Heart left ventricle (tissue), 16 donors: Measurements from ENCODE around the gene PCDHGA11. TPM values are rescaled to one million over a fixed set of nuclear protein-coding genes. Genes with fewer than 3 reads are reported as not detected.
"Not testable (repeated sequence)": the region's sequence is repeated elsewhere in the genome, so short reads cannot be mapped to it uniquely, and the experiment has no call there.

ENCODE experiments used
- ATAC-seq, 4 donors: fragments of 200-7000 bp; cut with Tn5 transposase; one replicate each; pipeline ENCODE4 v1.9.1; 2020 to 2022; ENCODE audit warnings: moderate library complexity in 4 of 4, mild to moderate bottlenecking in 3 of 4, moderate number of reproducible peaks in 1 of 4
- DNase-seq, 5 donors: peaks; one replicate each; pipeline ENCODE4 v3.0.0-alpha.2; 2020
- H3K27ac ChIP-seq, 12 donors: fragments of 200-600 bp; sonication (generic) in 4 of 12; one replicate each; pipeline versions ENCODE4 v1.5.0 to v1.8.0; 2016 to 2022; ENCODE audit warnings: mild to moderate bottlenecking in 2 of 12
- H3K27me3 ChIP-seq, 9 donors: fragments of 200-600 bp; sonication (generic) in 2 of 9; one replicate each; pipeline versions ENCODE4 v1.5.1 to v1.8.0; 2016 to 2022; ENCODE audit warnings: mild to moderate bottlenecking in 3 of 9
- H3K36me3 ChIP-seq, 9 donors: fragments of 200-600 bp; sonication (generic) in 2 of 9; one replicate each; pipeline versions ENCODE4 v1.5.0 to v1.8.0; 2018 to 2022; ENCODE audit warnings: mild to moderate bottlenecking in 2 of 9
- H3K4me1 ChIP-seq, 12 donors: fragments of 200-600 bp; sonication (generic) in 4 of 12; one replicate each; pipeline versions ENCODE4 v1.5.0 to v1.8.0; 2016 to 2022; ENCODE audit warnings: mild to moderate bottlenecking in 3 of 12
- H3K4me3 ChIP-seq, 12 donors: fragments of 200-600 bp; sonication (generic) in 4 of 12; one replicate each; pipeline versions ENCODE4 v1.5.0 to v1.8.0; 2017 to 2022; ENCODE audit warnings: mild to moderate bottlenecking in 9 of 12, moderate library complexity in 4 of 12
- H3K9me3 ChIP-seq, 12 donors: fragments of 200-600 bp; sonication (generic) in 4 of 12; one replicate each; pipeline versions ENCODE4 v1.5.0 to v1.8.0; 2016 to 2022; ENCODE audit warnings: mild to moderate bottlenecking in 1 of 12
- CTCF ChIP-seq, 12 donors: fragments of 200-600 bp; sonication (generic) in 4 of 12; IDR thresholded peaks; one replicate each; pipeline versions ENCODE4 v1.5.0 to v1.8.0; 2018 to 2022; ENCODE audit warnings: antibody characterized with exemption in 12 of 12, mild to moderate bottlenecking in 5 of 12
- POLR2A ChIP-seq, 2 donors: fragments of 450-650 bp; IDR thresholded peaks; one replicate each; pipeline ENCODE4 v1.6.1; 2017; ENCODE audit warnings: antibody characterized with exemption in 2 of 2, mild to moderate bottlenecking in 2 of 2, moderate library complexity in 2 of 2
- WGBS, 4 donors: extraction: QIAGEN DNeasy Blood & Tissue Kit in 2 of 4; methylation state at CpG; one replicate each; pipeline versions ENCODE4 v1.1.5 to v1.1.7; 2013 to 2018; 5-methylcytosine and 5-hydroxymethylcytosine counted together
- intact Hi-C, 10 donors: fragments of 100-400 bp; cut with DNase I; formaldehyde crosslinking; loops; one replicate each; pipeline versions ENCODE4 v1.11.1 to v1.14.2; 2022
- polyA plus RNA-seq, 2 donors: library from polyadenylated mRNA; stranded (reverse); fragments of 200-250 nt; gene quantifications; one replicate each; pipeline ENCODE4 v1.2.3, GENCODE V29; 2013
- total RNA-seq, 9 donors: library from RNA; depleted of rRNA in 2 of 9; stranded (reverse); fragments of >200 nt in 2 of 9; fragmentation: NEBNext Ultra II Directional in 3 of 9; extraction: Animal tissue kit (Norgen Biotek cat#: 25700) in 3 of 9; gene quantifications; one replicate each; pipeline versions ENCODE4 v1.1.0 to v1.2.4, GENCODE V29; 2016 to 2023
- donor health status: ischemic (EF 13 %, LVEDD 7.1; RV severe dilation, severe dysfunction).
- donor health status: healthy with polysubstance abuse.
- donor health status: DM: no; HTN: yes; CAD: no.
- donor health status: DM: no; HTN: no; CAD: no.
- donor health status: ischemic (EF 25% LVEDD 6.9; RV normal size, moderate dysfunction).
- donor health status: ischemic (EF 25% LVEDD 5.7; RV mildly dilated, moderate dysfunction).
- donor health status: healthy.
- donor health status: DM: yes; HTN: yes; CAD: no.
- donor health status: ischemic (EF 35%, LVEDD 5.7; RV mildly dilated, moderate dysfunction).
- donor health status: nonischemic (EF 11% LVEDD 7.7; RV severe dilation, severe dysfunction).
- donor health status: DM: yes; HTN: yes; CAD: no.
- donor health status: PGD.
- donor health status: ischemic (EF 29% LVEDD 5.4; RV normal size, mild dysfunction).
- donor health status: nonischemic (EF 23%, LVEDD 6.1; RV moderate dilation, normal function).

The PCDHGA11 gene
- total and polyA plus RNA-seq, 11 donors, result 1.8 to 9.0 (median 5.0) TPM

- Histone ChIP-seq H3K4me3 (no peak overlapping the region), H3K9me3 (peaks cover 0 to 99% (median 64%) of the 10 kb centered on the region in 12 donors), H3K4me1 (peaks cover 0 to 29% (median 0%) of the 10 kb centered on the region in 12 donors), H3K27ac (no peak overlapping the region), H3K36me3 (peaks cover 0 to 36% (median 0%) of the 10 kb centered on the region in 9 donors), H3K27me3 (peaks cover 0 to 29% (median 0%) of the 10 kb centered on the region in 9 donors)
- no peak for TF ChIP-seq CTCF (IDR thresholded peaks at IDR 0.05)
- no peak for TF ChIP-seq POLR2A (IDR thresholded peaks at IDR 0.05)
- DNase-seq, result peak in 1 of 5 donors; percentile 55
- intact Hi-C loops, result no loop called here
- ATAC-seq, result peak in 2 of 4 donors; percentile 65 to 68
- WGBS, 4 donors, result 51 to 63% (median 56%) methylated on average over 14 of the region's 14 CpGs
Measured at GRCh38 chr5:141374627-141375026, 46.2 kb upstream of the PCDHGA11 start.

GRCh38 chr5:141375444-141376155, 45.3 kb upstream of the PCDHGA11 start:
- H3K27ac ChIP-seq, intact Hi-C loops, DNase-seq, ATAC-seq, H3K4me3 ChIP-seq: not testable (repeated sequence)
- TF ChIP-seq CTCF (IDR thresholded peaks at IDR 0.05), result peak in 1 of 12 donors; percentile 9
- H3K36me3 ChIP-seq, result peaks cover 0 to 36% (median 0%) of the 10 kb centered on the region in 9 donors
- H3K4me1 ChIP-seq, result peaks cover 0 to 23% (median 0%) of the 10 kb centered on the region in 12 donors
- WGBS, 4 donors, result 56 to 92% (median 61%) methylated on average over 12 to 43 of the region's 48 CpGs
- H3K27me3 ChIP-seq, result peaks cover 0 to 23% (median 0%) of the 10 kb centered on the region in 9 donors
- H3K9me3 ChIP-seq, result peaks cover 0 to 99% (median 64%) of the 10 kb centered on the region in 12 donors

- ATAC-seq, result peak in 3 of 4 donors; percentile 26 to 45 (median 27)
- DNase-seq, result no peak
- WGBS, 4 donors, result 20 to 39% (median 23%) methylated on average over 37 of the region's 37 CpGs
- H3K9me3 ChIP-seq, result peaks cover 0 to 100% (median 50%) of the 10 kb centered on the region in 12 donors
- H3K4me3 ChIP-seq, result peak within 1 kb of the TSS in 9 of 12 donors; percentile 20 to 40 (median 32)
- H3K36me3 ChIP-seq, result peaks cover 0 to 33% (median 0%) of the 10 kb centered on the region in 9 donors
- H3K4me1 ChIP-seq, result peaks cover 0 to 4% (median 0%) of the 10 kb centered on the region in 12 donors
- no peak within 1 kb of the TSS for H3K27ac ChIP-seq
- intact Hi-C loops, result no loop called here
- peaks cover 0 to 23% (median 0%) of the 10 kb centered on the region in 9 donors for H3K27me3 ChIP-seq
- no peak for TF ChIP-seq POLR2A (IDR thresholded peaks at IDR 0.05)
- peak in 4 of 12 donors; percentile 16 to 31 (median 24) for TF ChIP-seq CTCF (IDR thresholded peaks at IDR 0.05)
Measured at GRCh38 chr5:141382469-141383294, 38.2 kb upstream of the PCDHGA11 start, which contains the start of gene PCDHGA7. TSS of gene PCDHGA7 (plus strand) at chr5:141382742. CDS start at chr5:141382900, 158 bp downstream.
